BLaER1 treated with 17β-estradiol and CSF1 and Interleukin-3, amounts not matched to agents 10 nM and 100 nM (cell line): ENCODE measurements around the gene C1orf94.
A peak's percentile ranks its signal among the peaks of the same experiment; 100 is the strongest.

Experiments used
- H3K27ac ChIP-seq, 11 experiments: shearing (Covaris generic); formaldehyde crosslinking; 2 replicates each; pipeline ENCODE4 v1.8.1; 2022
- H3K27me3 ChIP-seq, 11 experiments: shearing (Covaris generic); formaldehyde crosslinking; 2 replicates each; pipeline ENCODE4 v1.8.1; 2022
- H3K36me3 ChIP-seq, 11 experiments: shearing (Covaris generic); formaldehyde crosslinking; 2 replicates each; pipeline ENCODE4 v1.8.1; 2022
- H3K4me1 ChIP-seq, 10 experiments: shearing (Covaris generic); formaldehyde crosslinking; 2 replicates each; pipeline ENCODE4 v1.8.1; 2022
- H3K4me2 ChIP-seq, 11 experiments: shearing (Covaris generic); formaldehyde crosslinking; 2 replicates each; pipeline ENCODE4 v1.8.1; 2022
- H3K4me3 ChIP-seq, 10 experiments: shearing (Covaris generic); formaldehyde crosslinking; 2 replicates each; pipeline ENCODE4 v1.8.1; 2022
- H3K9ac ChIP-seq, 11 experiments: shearing (Covaris generic); formaldehyde crosslinking; 2 replicates each; pipeline ENCODE4 v1.8.1; 2022
- H3K9me3 ChIP-seq, 11 experiments: shearing (Covaris generic); formaldehyde crosslinking; replicated peaks in 1 of 11; 2 replicates each; pipeline ENCODE4 v1.8.1; 2022
- H4K20me1 ChIP-seq, 11 experiments: shearing (Covaris generic); formaldehyde crosslinking; 2 replicates each; pipeline ENCODE4 v1.8.1; 2022
- Cebpa-rat ChIP-seq, 11 experiments: shearing (Covaris generic); IDR thresholded peaks; 2 replicates each; pipeline ENCODE4 v1.8.1; 2022

C1orf94 gene

GRCh38 chr1:34265396-34265795 lies 88.7 kb downstream of the C1orf94 start:
- no peak overlapping the region for H3K9ac ChIP-seq
- H4K20me1 ChIP-seq: no peaks in the 10 kb centered on the region
- H3K9me3 ChIP-seq: no peaks in the 10 kb centered on the region
- H3K4me1 ChIP-seq: peaks cover 0 to 22% (median 0%) of the 10 kb centered on the region in 10 experiments; a peak in 8 of 20 replicates
- H3K4me3 ChIP-seq: no peak overlapping the region
- no peak for TF ChIP-seq Cebpa-rat (IDR thresholded peaks at IDR 0.05)
- no peaks in the 10 kb centered on the region for H3K36me3 ChIP-seq
- no peak overlapping the region for H3K4me2 ChIP-seq
- no peak overlapping the region for H3K27ac ChIP-seq
- H3K27me3 ChIP-seq: no peaks in the 10 kb centered on the region

GRCh38 chr1:34266127-34266951 lies 89.6 kb downstream of the C1orf94 start:
- Histone ChIP-seq H4K20me1 (no peaks in the 10 kb centered on the region), H3K4me2 (peak overlapping the region in 1 of 11 experiments; percentile 31; a peak in 1 of 22 replicates), H3K27ac (no peak overlapping the region), H3K9ac (no peak overlapping the region), H3K4me3 (no peak overlapping the region), H3K9me3 (no peaks in the 10 kb centered on the region), H3K36me3 (no peaks in the 10 kb centered on the region), H3K27me3 (no peaks in the 10 kb centered on the region), H3K4me1 (peaks cover 0 to 22% (median 0%) of the 10 kb centered on the region in 10 experiments; a peak in 8 of 20 replicates)
- no peak for TF ChIP-seq Cebpa-rat (IDR thresholded peaks at IDR 0.05)

GRCh38 chr1:34267326-34267725 lies 90.6 kb downstream of the C1orf94 start:
- H3K4me3 ChIP-seq: no peak overlapping the region
- no peaks in the 10 kb centered on the region for H3K9me3 ChIP-seq
- no peak overlapping the region for H3K9ac ChIP-seq
- H3K27ac ChIP-seq: no peak overlapping the region
- H3K4me2 ChIP-seq: peak overlapping the region in 1 of 11 experiments; percentile 59; a peak in 1 of 22 replicates
- H3K36me3 ChIP-seq: no peaks in the 10 kb centered on the region
- no peaks in the 10 kb centered on the region for H3K27me3 ChIP-seq
- no peaks in the 10 kb centered on the region for H4K20me1 ChIP-seq
- no peak for TF ChIP-seq Cebpa-rat (IDR thresholded peaks at IDR 0.05)
- H3K4me1 ChIP-seq: peaks cover 0 to 22% (median 0%) of the 10 kb centered on the region in 10 experiments; a peak in 8 of 20 replicates

DNA sequence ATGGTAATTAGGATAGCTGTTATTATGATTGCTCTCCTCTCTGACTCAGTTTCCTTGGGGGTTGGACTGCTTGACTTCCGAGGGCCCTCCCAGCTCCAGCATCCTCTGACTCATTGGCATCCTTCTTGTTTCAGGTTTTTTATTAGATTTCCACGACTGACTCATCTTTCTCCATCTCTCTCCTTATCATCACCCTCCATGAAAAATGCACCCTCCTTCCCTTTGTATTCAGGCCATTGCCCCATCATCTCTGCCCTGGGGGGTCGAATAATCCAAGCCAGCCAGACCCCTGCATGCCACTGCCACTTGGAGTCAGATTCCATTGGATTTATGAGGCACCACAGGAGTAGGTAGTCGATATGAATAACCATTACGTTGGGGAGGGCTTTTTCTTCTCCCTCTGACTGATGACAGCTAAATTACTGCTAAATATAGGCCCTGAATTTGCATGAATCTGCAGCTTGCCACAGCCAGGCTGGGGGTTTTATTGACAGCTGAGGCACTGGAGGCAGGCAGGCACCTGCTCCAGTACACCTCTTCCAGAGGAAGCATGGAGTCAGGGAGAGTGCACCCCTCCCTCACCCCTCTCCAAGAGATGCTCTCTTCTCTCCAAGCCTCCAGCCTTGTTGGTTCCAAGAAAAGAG lies 91.7 kb downstream of the C1orf94 start:
- no peak for TF ChIP-seq Cebpa-rat (IDR thresholded peaks at IDR 0.05)
- Histone ChIP-seq H3K27ac (no peak overlapping the region), H4K20me1 (no peaks in the 10 kb centered on the region), H3K4me2 (peak overlapping the region in 5 of 11 experiments; percentile 3 to 59 (median 22); a peak in 8 of 22 replicates), H3K4me1 (peaks cover 0 to 22% (median 0%) of the 10 kb centered on the region in 10 experiments; a peak in 8 of 20 replicates), H3K4me3 (no peak overlapping the region), H3K27me3 (no peaks in the 10 kb centered on the region), H3K9ac (no peak overlapping the region), H3K36me3 (no peaks in the 10 kb centered on the region), H3K9me3 (no peaks in the 10 kb centered on the region)
